Mammary epithelial cell (primary cell): ENCODE measurements around the gene LMNB1.

Experiments
- CTCF ChIP-seq, 2 donors: IDR thresholded peaks in 1 of 2; conservative IDR thresholded peaks in 1 of 2; 2 replicates each; pipeline ENCODE4 v1.5.1; 2011 to 2012; ENCODE audit warnings: inconsistent platforms in 2 of 2, low read length in 2 of 2, mild to moderate bottlenecking in 2 of 2, control low read depth in 1 of 2, low read depth in 1 of 2; ENCODE audit not compliant: insufficient read depth in 1 of 2; ENCODE audit errors: extremely low read depth in 1 of 2
- EZH2 ChIP-seq: IDR thresholded peaks from 2 replicates; pipeline ENCODE4 v1.6.1; 2012; ENCODE audit warnings: low read length, inconsistent platforms, borderline replicate concordance

GRCh38 chr5:126831156-126831555 is 54.2 kb downstream of the LMNB1 start:
- TF ChIP-seq CTCF (conservative IDR thresholded peaks at IDR 0.05 in 1 of 2, IDR thresholded peaks at IDR 0.05 in 1 of 2; ENCODE audit: extremely low read depth in 1 of 2, insufficient read depth in 1 of 2, low read depth in 1 of 2, low read length in 2 of 2): no peak
- TF ChIP-seq EZH2: no peak
